Neural cell (in vitro differentiated cells): ENCODE results near the gene ETNK1.

Experiments
- CTCF ChIP-seq: fragments of 450-650 bp; IDR thresholded peaks from 2 replicates; pipeline ENCODE4 v1.5.1; 2014; ENCODE audit warnings: antibody characterized with exemption, mild to moderate bottlenecking, moderate library complexity; ENCODE audit not compliant: poor library complexity, severe bottlenecking
- EP300 ChIP-seq: fragments of 450-650 bp; conservative IDR thresholded peaks from 2 replicates; pipeline ENCODE4 v1.6.1; 2014; ENCODE audit warnings: antibody characterized with exemption, mild to moderate bottlenecking, moderate library complexity; ENCODE audit not compliant: poor library complexity, severe bottlenecking
- EZH2 ChIP-seq: fragments of 200-600, 300-800 bp; shearing (Covaris generic), sonication (generic); IDR thresholded peaks from 2 replicates; pipeline ENCODE4 v1.6.1; 2014; ENCODE audit warnings: antibody characterized with exemption, low read length, borderline replicate concordance, mild to moderate bottlenecking; ENCODE audit not compliant: insufficient read depth, poor library complexity, severe bottlenecking
- POLR2AphosphoS5 ChIP-seq: IDR thresholded peaks from 2 replicates; pipeline ENCODE4 v1.6.1; 2012
- REST ChIP-seq: IDR thresholded peaks from 2 replicates; pipeline ENCODE4 v1.6.1; 2012; ENCODE audit warnings: borderline replicate concordance
- SMC3 ChIP-seq: fragments of 450-650 bp; conservative IDR thresholded peaks from 2 replicates; pipeline ENCODE4 v1.6.1; 2014; ENCODE audit warnings: antibody characterized with exemption, mild to moderate bottlenecking, moderate library complexity; ENCODE audit not compliant: poor library complexity
- TAF1 ChIP-seq: IDR thresholded peaks from 2 replicates; pipeline ENCODE4 v1.6.1; 2012; ENCODE audit warnings: low read depth

- no peak for TF ChIP-seq CTCF
- no peak for TF ChIP-seq EZH2
- TF ChIP-seq POLR2AphosphoS5: no peak
- TF ChIP-seq TAF1: no peak
- TF ChIP-seq REST: no peak
- no peak for TF ChIP-seq SMC3
- TF ChIP-seq EP300: no peak
These were observed 24.8 kb upstream of the ETNK1 start for GRCh38 chr12:22600181-22600580.
